Measurements from ENCODE around the gene TRIM8. TPM values are rescaled to one million over a fixed set of nuclear protein-coding genes. Genes with fewer than 3 reads are reported as not detected.
"Not testable (repeated sequence)": the region's sequence is repeated elsewhere in the genome, so short reads cannot be mapped to it uniquely, and the experiment has no call there.

TRIM8 gene
- total RNA-seq, 1 donor from 2014 or later = 129 TPM

DNA sequence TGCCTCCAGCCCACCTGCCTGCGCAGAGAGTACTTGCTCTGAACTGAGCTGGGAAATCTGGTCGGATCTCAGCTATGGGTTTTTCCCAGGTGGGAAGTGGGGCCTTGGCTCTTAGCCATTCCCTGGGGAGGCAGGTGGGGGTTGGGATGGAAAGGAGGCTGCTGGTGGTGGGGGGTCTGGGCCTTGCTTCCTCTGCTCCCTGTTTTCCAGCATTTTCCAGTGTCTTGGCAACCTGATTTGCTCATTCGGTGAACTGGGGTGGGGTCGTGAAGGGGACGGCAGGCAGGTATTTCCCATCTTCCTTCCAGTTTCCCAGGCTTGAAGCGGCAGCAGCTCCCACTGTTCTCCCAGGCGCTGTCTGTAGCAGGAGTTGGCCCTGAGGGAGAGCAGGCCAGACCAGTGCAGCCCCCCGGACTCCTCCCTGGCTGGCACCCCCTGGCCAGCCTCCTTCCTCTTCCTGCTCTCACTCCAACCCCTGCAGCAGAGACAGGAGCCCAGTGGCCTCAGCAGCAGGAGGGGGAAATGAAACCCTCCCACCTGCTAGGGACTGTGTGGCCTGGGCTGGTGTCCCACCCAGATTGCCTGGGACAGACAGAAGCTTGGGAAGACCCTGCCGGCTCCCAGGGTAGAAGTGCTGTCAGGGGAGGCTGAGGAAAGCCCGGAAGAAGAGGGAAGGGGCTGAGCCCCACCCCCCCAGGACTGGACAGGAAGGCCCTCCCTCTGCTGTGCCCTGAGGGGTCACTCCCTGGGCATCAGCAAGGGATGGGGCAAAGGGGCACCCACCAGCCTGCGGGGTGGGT, 6.6 kb downstream of the TRIM8 start:
- DNase-seq (ENCODE audit: low spot score) = no peak

DNA sequence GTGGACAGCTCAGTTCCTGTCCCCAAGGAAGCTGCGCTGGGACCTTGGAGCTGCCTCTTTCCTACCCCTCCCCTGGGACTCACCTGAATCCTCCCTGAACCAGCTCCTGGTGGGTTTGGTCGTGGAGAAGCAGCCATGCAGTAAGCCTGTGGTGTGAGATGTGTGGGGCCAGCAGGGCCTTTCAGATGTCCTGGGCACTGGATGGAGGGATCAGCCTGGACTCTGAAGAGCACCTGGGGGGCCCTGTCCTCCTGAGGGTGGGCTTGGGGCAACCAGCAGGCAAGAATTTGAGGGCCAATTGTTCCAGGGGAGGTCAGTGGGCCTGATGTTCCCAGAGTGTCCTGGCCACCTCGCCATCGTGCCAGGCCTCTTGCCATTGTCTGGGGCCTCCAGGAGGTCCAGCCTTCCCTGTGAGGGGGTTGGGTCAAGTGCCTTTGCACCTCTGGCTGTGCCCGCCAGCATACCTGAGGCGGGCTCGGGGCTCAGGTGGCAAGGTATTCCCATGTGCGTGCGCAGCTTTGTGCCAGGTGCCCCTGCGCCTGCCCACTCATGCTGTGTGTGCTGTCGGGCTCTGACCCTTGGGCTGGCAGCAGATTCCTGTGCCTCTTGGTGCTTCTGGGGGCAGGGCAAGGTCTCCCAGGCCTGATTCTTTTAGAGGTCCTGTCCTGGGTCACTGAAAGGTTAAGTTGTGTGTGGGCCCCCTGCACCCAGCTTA, 7.3 kb downstream of the TRIM8 start:
- DNase-seq (ENCODE audit: low spot score) = no peak

DNA sequence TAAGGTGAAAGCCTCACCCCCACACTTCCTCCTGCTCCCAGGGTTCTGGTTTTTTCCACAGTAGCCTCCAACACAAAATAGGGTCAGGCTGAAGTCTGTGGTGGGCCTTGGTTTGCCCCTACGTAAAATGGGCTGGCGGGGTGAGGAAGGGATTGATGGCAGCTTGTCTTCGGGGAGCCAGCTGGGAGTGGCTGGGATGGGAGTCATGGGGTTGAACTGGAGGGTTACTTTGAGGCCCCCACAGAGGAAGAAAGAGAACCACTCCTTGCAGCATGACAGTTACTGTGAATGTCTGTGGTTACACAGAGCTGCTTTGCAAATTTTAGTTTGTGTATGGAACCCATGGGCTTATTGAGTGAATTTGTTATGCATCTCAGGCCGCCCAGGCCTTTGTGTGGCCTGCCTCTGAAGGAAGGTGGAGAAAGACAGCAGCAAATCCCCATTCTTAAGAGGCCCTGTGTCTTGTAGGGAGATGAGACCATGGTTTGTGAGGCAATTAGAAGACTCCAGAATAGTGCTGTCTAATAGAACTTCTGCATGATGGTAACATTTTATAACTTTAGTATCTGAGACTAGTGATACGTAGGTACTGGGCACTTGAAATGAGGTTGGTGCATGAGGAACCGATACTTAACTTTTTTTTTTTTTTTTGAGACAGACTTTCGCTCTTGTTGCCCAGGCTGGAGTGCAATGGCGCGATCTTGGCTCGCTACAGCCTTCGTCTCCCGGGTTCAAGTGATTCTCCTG, 8.1 kb downstream of the TRIM8 start:
- no peak for DNase-seq (ENCODE audit: low spot score)

DNA sequence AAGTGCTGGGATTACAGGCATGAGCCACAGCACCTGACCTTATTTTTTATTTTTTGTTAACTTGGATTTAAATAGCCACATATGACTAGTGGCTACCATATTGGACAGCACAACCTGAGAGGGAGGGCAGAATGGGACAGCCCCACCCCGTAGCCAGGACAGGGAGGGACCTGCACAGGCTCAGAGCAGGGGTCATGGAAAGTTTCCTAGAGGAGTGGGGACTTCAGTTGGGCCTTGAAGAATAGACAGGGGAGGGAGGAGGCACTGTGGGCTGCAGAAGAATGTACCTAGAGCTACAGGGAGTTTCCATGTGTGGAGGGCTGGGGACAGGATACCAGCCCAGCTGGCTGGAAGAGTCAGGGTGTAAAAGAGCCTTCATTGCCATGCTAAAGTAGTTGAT, 8.8 kb downstream of the TRIM8 start:
- no peak for DNase-seq (ENCODE audit: low spot score)

DNA sequence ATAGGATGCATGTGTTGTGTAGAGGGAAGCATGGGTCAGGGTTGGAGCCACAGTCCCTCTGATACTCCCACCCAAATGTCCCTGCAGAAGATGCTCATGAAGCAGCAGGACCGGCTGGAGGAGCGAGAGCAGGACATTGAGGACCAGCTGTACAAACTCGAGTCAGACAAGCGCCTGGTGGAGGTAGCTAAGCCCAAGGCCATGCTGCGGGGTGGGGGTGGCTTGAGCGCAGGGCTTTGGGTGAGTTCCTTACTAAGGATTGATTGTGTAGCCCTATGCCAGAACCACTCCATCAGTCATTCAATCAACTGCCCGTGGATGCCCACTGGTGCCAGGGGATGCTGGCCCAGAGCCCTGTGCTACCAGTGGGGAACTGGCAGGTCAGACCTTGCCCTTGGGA, 10.3 kb downstream of the TRIM8 start:
- DNase-seq (ENCODE audit: low spot score) = no peak

DNA sequence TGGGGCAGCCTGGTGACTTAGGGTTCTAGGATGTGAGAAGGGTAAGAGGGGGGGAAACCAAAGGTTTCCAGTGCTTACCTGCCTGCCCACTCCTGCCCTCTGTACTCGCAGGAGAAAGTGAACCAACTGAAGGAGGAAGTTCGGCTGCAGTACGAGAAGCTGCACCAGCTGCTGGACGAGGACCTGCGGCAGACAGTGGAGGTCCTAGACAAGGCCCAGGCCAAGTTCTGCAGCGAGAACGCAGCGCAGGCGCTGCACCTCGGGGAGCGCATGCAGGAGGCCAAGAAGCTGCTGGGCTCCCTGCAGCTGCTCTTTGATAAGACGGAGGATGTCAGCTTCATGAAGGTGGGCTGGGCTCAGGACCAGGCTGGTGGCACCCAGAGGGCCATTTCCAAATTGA, 10.7 kb downstream of the TRIM8 start:
- DNase-seq (ENCODE audit: low spot score) = no peak

DNA sequence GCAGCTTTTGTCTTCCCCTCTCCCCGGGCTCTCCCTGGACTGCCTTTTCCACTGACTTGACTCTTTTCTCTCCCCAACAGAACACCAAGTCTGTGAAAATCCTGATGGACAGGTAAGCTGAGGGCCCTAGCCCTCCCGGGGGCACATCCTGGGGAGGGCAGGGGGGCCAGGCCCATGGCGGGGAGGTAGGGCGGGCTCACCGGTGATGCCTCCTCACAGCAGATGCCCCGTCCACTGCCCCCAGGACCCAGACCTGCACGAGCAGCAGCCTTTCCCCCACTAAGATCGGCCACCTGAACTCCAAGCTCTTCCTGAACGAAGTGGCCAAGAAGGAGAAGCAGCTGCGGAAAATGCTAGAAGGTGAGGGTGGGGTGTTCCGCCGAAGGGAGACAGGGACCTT, 11.7 kb downstream of the TRIM8 start:
- DNase-seq (ENCODE audit: low spot score) = no peak

DNA sequence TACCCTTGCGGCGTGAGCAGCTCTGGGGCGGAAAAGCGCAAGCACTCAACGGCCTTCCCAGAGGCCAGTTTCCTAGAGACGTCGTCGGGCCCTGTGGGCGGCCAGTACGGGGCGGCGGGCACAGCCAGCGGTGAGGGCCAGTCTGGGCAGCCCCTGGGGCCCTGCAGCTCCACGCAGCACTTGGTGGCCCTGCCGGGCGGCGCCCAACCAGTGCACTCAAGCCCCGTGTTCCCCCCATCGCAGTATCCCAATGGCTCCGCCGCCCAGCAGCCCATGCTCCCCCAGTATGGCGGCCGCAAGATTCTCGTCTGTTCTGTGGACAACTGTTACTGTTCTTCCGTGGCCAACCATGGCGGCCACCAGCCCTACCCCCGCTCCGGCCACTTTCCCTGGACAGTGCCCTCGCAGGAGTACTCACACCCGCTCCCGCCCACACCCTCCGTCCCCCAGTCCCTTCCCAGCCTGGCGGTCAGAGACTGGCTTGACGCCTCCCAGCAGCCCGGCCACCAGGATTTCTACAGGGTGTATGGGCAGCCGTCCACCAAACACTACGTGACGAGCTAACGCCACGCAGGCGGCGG, 12.6 kb downstream of the TRIM8 start:
- DNase-seq (ENCODE audit: low spot score) = no peak

DNA sequence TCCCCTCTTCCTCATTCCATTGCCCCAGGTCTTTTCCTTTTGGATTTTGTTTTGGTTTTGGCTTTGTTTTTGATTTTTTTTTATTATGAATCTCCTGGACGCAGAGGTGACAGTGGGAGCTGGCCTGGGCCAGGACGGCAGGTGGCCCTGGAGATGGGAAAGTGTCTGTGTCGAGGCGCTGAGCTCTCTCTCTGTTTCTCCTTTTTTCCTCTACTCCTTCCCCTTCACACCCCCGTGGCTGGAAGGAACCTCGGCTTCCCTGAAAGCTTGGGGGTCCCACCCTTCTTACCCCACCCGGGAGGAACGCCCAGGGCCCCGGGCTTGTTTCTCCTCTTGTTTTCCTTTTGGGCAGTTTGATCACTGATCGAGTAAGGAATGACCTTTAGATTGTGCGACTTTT, 13.2 kb downstream of the TRIM8 start:
- no peak for DNase-seq (ENCODE audit: low spot score)

DNA sequence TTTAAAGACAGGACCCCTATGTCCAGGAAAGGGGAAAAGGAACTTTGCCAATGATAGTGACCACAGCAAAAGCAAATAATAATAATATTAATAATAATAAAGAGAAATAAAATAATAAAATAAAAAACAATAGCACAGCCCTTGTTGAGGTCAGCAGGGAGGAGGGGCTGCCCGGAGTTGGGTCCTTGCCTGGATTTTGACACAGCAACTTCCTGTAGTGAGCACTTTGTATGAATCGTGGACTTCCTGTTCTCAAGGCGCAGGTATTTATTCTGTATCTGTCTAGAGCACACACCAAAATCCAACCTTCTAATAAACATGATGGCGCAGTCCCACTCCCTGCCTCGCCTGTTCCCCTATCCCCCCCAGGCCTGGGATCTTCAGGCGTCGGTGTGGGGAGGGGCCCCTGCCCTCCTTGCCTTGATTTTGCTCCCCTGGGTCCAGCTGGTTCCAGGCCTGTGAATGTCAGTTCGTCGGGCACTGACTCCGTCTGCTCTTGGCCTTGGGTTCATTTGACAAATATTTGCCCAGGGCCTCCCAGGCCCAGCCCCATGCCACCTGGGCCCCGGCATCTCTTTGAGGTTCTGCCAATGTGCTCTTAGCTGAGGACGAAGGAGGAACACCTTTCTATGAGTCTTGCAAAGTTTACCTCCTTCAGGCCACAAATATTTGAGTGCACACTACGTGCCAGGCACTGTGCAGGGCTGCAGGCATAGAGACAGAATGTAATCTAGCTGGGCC, 13.9 kb downstream of the TRIM8 start:
- DNase-seq (ENCODE audit: low spot score) = peak; percentile 56

DNA sequence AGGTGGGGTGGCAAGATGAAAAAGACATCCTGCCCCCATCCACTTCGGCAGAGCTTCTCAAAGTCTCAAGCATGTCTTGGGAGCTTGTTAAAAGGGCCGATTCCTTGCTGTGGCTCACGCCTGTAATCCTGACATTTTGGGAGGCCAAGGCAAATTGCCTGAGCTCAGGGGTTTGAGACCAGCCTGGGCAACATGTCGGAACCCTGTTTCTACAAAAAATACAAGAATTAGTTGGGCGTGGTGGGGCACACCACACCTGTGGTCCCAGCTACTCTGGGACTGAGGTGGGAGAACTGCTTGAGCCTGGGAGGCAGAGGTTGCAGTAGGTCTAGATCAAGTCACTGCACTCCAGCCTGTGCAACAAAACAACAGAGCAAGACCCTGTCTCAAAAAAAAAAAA, 14.5 kb downstream of the TRIM8 start:
- no peak for DNase-seq (ENCODE audit: low spot score)

DNA sequence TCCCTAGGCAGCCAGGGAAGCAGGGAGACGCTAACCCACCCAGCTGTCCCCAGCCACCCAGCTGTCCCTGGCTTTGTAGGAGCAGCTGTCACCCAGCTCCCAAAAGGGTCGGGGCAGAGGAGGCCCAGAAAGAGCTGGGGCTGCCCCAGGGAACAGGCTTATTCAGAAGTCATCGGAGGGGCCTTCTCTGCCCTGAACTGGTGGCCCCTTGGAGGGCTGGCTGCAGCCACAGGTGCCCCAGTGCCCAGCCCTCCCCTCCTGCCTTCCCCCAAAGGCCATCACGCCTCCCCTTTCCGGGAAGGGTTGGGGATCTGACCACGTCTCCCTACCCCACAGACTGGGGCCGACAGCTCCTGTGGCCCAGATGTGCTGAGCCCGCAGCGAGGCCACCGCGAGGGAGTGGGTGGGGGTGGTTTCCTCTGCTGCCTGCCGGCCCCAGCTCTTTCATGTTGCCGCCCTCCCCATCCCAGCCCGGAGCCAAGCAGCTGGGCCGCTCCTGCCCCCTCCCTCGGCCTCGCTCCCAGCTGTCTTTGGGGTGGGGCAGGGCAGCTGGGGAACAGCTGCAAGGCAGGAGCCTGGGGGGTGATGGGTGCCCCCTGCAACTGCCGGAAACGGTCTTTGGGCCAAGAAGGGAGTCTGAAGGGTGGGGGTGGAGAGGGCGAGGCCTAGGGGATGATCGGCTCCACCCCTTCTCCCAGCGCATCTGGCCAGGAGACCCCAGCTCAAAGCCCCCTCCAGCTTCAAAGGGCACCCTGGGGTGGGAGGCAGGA, 16.8 kb downstream of the TRIM8 start:
- DNase-seq (ENCODE audit: low spot score) = peak; percentile 58

DNA sequence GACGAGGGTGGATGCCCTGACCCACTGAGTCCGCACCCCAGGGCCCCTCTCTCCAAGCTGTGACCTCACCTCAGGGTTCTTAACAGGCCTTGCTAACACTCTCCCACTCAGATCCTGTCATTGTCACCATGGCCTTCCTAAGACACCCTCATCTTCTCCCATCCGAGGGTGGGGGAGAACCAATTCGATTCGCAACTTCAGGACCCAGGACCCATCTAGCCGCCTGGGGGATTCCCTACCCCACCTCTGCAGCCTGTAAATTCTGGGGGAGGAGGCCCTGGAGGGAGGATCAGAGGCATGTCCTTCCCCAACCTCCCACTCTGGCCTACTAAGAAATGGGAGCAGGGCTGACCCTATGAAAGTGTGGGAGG, 17.4 kb downstream of the TRIM8 start:
- DNase-seq (ENCODE audit: low spot score) = no peak

DNA sequence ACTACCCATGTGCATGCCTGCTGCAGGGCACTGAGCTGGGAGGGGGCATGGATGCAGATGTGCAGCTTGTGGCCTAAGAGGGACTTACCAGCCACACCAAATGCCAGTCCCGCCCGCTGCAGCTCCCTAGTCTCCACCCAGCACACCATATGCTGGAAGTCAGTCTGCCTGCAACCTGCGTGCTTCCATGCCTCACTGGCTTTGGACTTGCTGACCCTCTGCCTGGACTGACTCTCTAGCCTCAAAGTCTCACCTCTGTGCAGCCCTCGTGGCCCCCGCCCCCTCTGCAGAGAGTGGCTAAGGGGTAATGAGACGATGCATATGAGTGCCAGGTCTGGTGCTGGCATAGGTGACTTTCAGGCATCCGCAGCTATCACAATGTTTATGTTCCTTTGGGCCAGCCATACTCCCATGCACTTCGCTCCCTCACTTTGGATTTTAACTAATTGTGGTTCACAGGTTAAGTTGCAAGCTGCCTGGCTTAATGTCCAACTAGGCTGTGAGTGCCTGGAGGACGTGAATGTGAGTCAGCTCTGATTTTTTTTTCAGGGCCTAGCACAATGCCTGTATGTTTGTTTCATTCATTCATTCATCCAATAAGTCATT, 21.7 kb downstream of the TRIM8 start:
- DNase-seq (ENCODE audit: low spot score) = no peak

DNA sequence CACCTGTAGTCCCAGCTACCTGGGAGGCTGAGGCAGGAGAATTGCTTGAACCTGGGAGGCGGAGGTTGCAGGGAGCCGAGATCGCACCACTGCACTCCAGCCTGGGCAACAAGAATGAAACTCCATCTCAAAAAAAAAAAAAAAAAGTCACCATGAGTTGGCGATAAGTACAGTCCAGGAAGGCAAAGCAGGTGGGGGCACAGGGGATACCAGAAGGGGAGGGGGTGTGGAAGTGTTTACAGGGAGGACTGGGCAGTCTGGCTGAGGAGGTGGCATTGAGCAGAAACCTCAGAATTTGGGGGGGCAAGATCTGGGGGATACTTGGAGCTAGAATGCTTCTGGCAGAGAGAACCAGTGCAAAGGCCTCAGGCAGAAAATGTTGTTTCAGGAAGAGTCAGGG, 23.1 kb downstream of the TRIM8 start:
- DNase-seq (ENCODE audit: low spot score) = not testable (repeated sequence)

DNA sequence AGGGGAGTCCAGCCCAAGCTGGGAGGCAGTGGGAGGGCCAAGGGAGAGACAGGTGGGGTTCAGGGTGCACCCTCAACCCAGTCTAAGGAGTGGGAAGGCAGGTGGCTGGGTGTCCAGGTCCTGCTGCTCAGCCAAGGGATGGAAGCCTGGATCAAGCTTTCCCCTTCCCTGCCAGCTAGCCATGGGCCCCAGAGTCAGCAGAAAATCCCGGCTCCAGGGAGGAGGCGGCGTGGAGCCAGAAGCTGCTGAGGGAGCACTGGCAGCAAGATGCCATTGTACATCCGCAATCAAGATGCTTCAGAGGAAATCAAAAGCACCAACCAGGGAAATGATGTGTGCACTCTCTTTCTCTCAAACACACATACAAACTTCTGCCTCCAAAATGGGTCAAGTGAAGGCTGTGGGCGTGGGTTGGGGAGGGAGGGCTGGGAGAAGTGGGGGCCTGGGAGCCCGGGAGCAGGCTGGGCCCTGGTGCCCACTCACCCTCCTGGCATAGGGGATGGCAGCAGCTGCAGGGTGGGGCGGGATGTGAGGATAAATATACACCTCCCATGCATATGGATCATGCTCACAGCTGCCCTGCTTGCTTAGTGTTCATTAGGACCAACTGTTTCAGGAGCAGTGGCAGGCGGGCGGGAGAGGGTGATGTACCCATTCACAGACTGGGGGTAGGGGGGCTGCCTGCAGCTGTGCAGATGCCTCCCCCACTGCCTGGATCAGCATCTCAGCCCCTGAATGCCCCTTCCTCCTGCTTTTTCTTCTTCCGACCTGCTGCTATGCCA, 24.2 kb downstream of the TRIM8 start:
- no peak for DNase-seq (ENCODE audit: low spot score)

DNA sequence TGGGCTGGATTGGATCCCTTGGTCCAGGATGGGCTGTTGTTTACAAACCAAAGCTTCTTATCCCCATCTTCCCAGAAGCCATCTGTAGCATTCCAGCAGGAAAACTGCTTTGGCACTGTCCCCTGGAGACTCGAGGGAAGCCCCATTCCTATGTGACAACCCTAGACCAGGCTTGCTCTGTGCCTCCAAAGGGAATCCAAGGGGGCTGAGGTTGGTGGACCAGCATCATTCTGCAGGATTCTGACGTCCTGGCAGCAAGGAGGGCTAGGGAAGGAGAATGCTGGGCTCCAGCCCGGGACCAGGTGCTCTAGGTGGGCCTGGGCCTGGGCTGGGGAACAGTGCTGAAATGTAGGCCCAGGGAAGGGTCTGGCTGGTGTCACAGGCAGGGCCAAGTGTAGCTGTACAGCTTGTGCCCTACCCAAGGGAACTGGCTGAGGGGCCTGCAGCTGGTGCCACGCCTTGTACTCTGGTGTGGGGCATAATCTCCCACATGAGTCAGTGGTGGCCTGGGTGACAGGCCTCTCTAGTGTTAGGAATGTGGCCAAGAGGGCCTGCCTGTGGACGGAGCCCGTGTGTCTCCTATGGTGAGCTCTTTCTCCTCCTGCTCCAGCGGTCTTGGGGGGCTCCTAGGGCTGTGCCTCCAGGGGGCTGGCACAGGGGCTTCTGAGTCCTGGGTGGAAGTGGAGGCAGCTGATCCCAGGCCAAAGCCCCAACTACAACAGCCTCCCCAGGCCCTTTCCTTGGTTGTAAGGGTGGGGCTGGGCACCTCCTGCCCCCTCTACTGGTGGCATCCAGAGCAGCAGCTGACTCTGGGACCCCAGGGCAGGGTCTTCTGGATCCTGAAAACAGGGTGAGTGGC, 25.2 kb downstream of the TRIM8 start:
- DNase-seq (ENCODE audit: low spot score) = no peak

DNA sequence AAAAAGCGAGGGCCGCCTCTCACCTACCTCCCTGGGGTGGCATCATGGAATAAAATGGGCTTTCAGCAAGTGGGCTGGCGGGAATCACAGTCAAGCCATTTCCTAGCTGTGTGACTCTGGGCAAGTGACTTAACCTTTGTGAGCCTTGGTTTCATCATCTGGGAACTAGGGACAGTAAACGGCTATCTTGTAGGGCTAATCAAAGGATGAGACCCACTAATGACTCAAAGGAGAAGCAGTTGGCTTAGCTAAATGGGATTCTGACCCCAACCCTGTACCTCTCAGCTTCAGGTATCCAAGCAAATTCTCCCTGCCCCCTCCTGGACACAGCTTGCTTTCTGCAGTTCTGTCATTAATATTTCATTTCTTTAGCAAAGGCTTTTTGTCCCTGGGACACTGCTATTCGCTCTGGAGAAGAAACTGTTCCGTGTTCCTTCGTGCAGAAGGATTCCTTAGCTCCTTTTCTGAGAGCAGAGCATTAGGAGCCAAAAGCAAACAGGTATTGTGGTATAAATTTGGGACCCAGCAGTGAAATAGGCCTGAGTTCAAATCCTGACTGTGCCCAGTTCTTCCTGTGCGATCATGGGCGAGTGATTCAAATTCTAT, 25.9 kb downstream of the TRIM8 start:
- no peak for DNase-seq (ENCODE audit: low spot score)
